ENCODE results near the gene CDK14. TPM values are rescaled to one million over a fixed set of nuclear protein-coding genes. Genes with fewer than 3 reads are reported as not detected.

CDK14 gene
- total and polyA plus RNA-seq, 10 of the 15 experiments (the other 5 are each of a cell fraction or from before 2014, with no cell fraction given) = 6.5 to 61.3 (median 24.2) TPM

- SMC1A ChIA-PET (ENCODE audit: uncharacterized antibody, unreplicated experiment) = no interaction called here
- Histone ChIP-seq H3K36me3 (ENCODE audit: control insufficient read depth in 2 of 2, insufficient read depth in 2 of 2, low read length in 1 of 2) (no peaks in the 10 kb centered on the region), H4K20me1 (ENCODE audit: control insufficient read depth, insufficient read depth) (no peaks in the 10 kb centered on the region), H3K9ac (ENCODE audit: control insufficient read depth, insufficient read depth, low read length) (no peak overlapping the region), H3K27ac (ENCODE audit: control insufficient read depth, insufficient read depth) (no peak overlapping the region), H3K4me3 (no peak overlapping the region), H3K9me3 (replicated peaks; ENCODE audit: control insufficient read depth, insufficient read depth, low read length) (no peaks in the 10 kb centered on the region), H3K79me2 (ENCODE audit: control insufficient read depth, insufficient read depth, low read length) (no peaks in the 10 kb centered on the region), H2AFZ (ENCODE audit: control insufficient read depth, low read depth, low read length) (no peak overlapping the region), H3K4me2 (ENCODE audit: control insufficient read depth, insufficient read depth) (no peak overlapping the region), H3K27me3 (replicated peaks in 1 of 2; ENCODE audit: control insufficient read depth in 2 of 2, insufficient read depth in 2 of 2, low read length in 1 of 2) (no peaks in the 10 kb centered on the region; a peak in 1 of 4 replicates), H3K4me1 (ENCODE audit: control insufficient read depth, insufficient read depth, low read length) (no peaks in the 10 kb centered on the region)
- intact Hi-C loops (cut with micrococcal nuclease; ENCODE audit: unreplicated experiment) = no loop called here
- CTCF ChIA-PET = interaction anchor here (0.7 kb wide), 1 partner anchor 240 kb away, joined by 3 read pairs; no protein-coding TSS in a partner anchor
- no peak for ATAC-seq
- DNase-seq (ENCODE audit: low read depth, low spot score) = no peak
- WGBS (ENCODE audit: insufficient coverage, insufficient replicate concordance, low lambda C conversion rate, missing lambda C conversion rate) = 0% methylated on average over 1 of the region's 1 CpG
- no peak for FAIRE-seq
- in situ Hi-C loops (cut with MboI) = no loop called here
- RAD21 ChIA-PET (ENCODE audit: unreplicated experiment) = no interaction called here
- BruUV-seq (replicated peaks) = no TSS peak
- POLR2A ChIA-PET = no interaction called here
- no peak for TF ChIP-seq ZNF687 (IDR thresholded peaks at IDR 0.05)
- TF ChIP-seq NFYA (IDR thresholded peaks at IDR 0.05; ENCODE audit: borderline replicate concordance, low read depth, low read length) = no peak
- no peak for TF ChIP-seq RBBP5 (conservative IDR thresholded peaks at IDR 0.05)
- no peak for TF ChIP-seq SREBF2 (IDR thresholded peaks at IDR 0.05; ENCODE audit: low read length)
- TF ChIP-seq PBX3 (IDR thresholded peaks at IDR 0.05; ENCODE audit: insufficient replicate concordance, low read depth, low read length) = no peak
- TF ChIP-seq TCF7 (IDR thresholded peaks at IDR 0.05; ENCODE audit: borderline replicate concordance) = no peak
- no peak for TF ChIP-seq NKRF (conservative IDR thresholded peaks at IDR 0.05)
- no peak for TF ChIP-seq NBN (IDR thresholded peaks at IDR 0.05)
- TF ChIP-seq ZNF592 (IDR thresholded peaks at IDR 0.05) = no peak
- no peak for TF ChIP-seq ZBTB33 (IDR thresholded peaks at IDR 0.05)
- no peak for TF ChIP-seq ESRRA (IDR thresholded peaks at IDR 0.05; ENCODE audit: low read length)
Measured at GRCh38 chr7:90560730-90561129, 35.4 kb upstream of the CDK14 start.

Measured in GM12878 (cell line).